Mucosa of stomach (tissue), 1 donor: ENCODE data around the gene DBN1.
A peak's percentile ranks its signal among the peaks of the same experiment; 100 is the strongest.

Experiments
- H3K27me3 ChIP-seq: one replicate; pipeline ENCODE4 v1.7.0; 2013; ENCODE audit warnings: mild to moderate bottlenecking, low read length; ENCODE audit not compliant: control insufficient read depth, insufficient read depth
- H3K36me3 ChIP-seq: one replicate; pipeline ENCODE4 v1.7.0; 2013; ENCODE audit warnings: low read length; ENCODE audit not compliant: control insufficient read depth, insufficient read depth
- H3K4me1 ChIP-seq: one replicate; pipeline ENCODE4 v1.7.0; 2013; ENCODE audit warnings: mild to moderate bottlenecking, low read length; ENCODE audit not compliant: control insufficient read depth, insufficient read depth
- H3K4me3 ChIP-seq: one replicate; pipeline ENCODE4 v1.7.0; 2013; ENCODE audit warnings: low read length
- H3K9ac ChIP-seq: one replicate; pipeline ENCODE4 v1.7.0; 2013; ENCODE audit warnings: mild to moderate bottlenecking, low read length, moderate library complexity
- H3K9me3 ChIP-seq: one replicate; pipeline ENCODE4 v1.7.0; 2013; ENCODE audit warnings: mild to moderate bottlenecking, low read length, moderate library complexity; ENCODE audit not compliant: control insufficient read depth
- donor health status: Pancreatic carcinoma.

Gene DBN1

GRCh38 chr5:177435847-177436536 is 37.4 kb downstream of the DBN1 start:
- no peak overlapping the region for H3K9ac ChIP-seq
- H3K4me3 ChIP-seq: no peak overlapping the region
- H3K27me3 ChIP-seq: no peaks in the 10 kb centered on the region
- no peaks in the 10 kb centered on the region for H3K9me3 ChIP-seq
- H3K36me3 ChIP-seq: peaks cover 19% of the 10 kb centered on the region
- H3K4me1 ChIP-seq: peaks cover 8% of the 10 kb centered on the region

DNA sequence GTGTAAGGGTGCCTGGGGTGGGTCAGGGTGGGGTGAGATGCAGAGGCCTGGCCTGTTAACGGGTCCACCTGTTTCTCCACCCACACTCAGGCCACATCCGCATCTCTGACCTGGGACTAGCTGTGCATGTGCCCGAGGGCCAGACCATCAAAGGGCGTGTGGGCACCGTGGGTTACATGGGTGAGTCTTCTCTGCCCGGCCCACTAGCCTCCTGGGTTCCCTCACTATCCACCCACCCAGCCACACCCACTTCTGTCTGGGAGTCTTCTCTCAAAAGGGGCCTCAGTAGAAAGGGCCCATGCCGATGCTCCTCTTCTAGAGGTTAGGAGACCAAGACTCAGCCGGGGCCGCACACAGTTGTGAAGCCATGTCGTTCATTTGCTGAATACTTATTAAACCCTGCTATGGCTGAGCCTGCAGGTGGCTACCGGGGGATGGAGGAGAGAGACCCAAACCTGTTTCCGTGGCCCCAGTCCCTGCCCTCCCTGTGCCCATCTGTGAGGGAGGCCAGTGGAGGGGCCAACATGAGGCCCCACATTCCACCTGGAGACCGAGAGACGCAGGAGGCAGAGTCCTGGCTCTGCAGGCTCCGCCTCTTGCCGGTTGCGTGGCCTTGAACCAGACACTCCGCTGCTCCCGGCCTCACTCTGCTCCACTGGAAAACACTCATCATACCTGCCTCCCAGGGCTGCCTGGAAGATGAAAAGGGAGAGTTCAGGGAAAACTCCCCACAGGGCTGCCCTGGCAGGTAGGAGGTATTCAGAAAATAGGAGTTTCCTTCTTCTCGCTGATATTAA is 38.3 kb downstream of the DBN1 start:
- peaks cover 9% of the 10 kb centered on the region for H3K4me1 ChIP-seq
- peaks cover 19% of the 10 kb centered on the region for H3K36me3 ChIP-seq
- no peak overlapping the region for H3K9ac ChIP-seq
- no peaks in the 10 kb centered on the region for H3K27me3 ChIP-seq
- no peaks in the 10 kb centered on the region for H3K9me3 ChIP-seq
- no peak overlapping the region for H3K4me3 ChIP-seq

DNA sequence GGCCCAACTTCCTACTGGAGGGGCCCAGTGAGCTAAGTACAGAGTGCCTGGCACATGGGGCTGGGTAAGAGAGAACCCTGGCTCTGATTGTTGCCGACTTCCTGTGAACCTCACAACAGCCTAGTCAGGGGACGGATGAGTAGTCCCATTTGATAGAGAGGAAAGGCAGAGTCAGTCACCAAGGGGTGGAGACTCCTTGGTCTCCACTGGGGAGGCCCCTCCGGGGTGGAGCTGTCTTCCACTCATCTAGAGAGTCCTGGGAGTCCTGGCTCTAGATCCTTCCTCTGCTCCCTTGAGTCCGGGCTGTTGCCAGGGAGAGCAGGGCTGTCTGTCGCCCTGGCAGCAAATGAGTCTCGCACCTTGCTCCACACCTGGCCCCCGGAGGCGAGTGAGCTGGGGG is 39.0 kb downstream of the DBN1 start:
- Histone ChIP-seq H3K9ac (no peak overlapping the region), H3K9me3 (no peaks in the 10 kb centered on the region), H3K36me3 (peaks cover 19% of the 10 kb centered on the region), H3K4me1 (peaks cover 14% of the 10 kb centered on the region), H3K27me3 (no peaks in the 10 kb centered on the region), H3K4me3 (no peak overlapping the region)

DNA sequence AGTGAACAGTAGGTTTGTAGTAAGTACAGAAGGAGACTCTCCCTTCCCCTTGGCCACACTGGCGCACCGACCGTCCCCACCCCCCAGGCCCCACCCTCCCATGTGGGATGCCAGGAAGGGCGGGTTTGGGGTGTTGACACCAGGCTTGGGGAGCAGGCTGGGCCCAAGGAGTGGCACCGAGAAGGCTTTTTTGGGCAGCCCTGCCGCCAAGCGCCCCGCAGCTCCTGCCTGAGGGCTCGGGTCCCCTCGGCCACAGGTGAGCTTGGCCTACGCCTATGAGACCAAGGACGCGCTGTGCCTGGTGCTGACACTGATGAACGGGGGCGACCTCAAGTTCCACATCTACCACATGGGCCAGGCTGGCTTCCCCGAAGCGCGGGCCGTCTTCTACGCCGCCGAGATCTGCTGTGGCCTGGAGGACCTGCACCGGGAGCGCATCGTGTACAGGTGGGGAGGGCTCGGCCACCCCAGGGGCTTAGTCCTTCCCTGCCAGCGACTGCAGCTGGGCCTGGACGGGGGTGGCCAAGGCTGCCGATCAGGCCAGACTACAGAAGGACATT is 39.7 kb downstream of the DBN1 start:
- Histone ChIP-seq H3K27me3 (no peaks in the 10 kb centered on the region), H3K9me3 (no peaks in the 10 kb centered on the region), H3K36me3 (peaks cover 19% of the 10 kb centered on the region), H3K4me1 (peaks cover 14% of the 10 kb centered on the region), H3K9ac (no peak overlapping the region), H3K4me3 (no peak overlapping the region)

GRCh38 chr5:177432839-177433657 is 40.4 kb downstream of the DBN1 start:
- peaks cover 17% of the 10 kb centered on the region for H3K4me1 ChIP-seq
- H3K4me3 ChIP-seq: no peak overlapping the region
- H3K9ac ChIP-seq: no peak overlapping the region

DNA sequence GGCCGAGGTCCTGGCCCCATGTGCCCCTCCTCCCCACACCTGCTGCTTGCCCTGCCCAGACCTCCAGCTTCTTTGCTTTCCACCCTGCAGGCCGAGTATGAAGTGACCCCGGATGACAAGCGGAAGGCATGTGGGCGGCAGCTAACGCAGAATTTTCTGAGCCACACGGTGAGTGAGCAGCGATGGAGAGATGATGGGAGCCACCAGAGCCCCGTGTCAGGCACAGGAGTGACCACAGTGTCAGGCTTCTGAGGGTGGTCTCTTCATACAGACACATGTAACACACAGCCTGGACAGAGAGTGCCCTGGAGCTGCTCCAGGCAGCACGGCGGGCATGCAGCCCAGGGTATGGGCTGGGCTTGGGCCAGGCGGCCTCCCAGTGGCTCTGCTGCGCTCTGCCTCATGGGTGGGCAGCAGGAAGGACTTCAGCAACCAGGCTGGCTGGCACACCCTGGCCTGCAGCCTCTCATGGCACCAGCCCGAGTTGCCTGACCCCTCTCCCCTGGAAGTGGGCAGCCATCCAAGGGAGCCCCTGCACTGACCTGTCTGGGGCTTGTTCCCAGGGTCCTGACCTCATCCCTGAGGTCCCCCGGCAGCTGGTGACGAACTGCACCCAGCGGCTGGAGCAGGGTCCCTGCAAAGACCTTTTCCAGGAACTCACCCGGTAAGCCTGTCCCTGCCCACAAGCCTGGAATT is 41.1 kb downstream of the DBN1 start:
- H3K4me1 ChIP-seq: peaks cover 25% of the 10 kb centered on the region
- H3K4me3 ChIP-seq: no peak overlapping the region
- no peaks in the 10 kb centered on the region for H3K9me3 ChIP-seq
- H3K36me3 ChIP-seq: peaks cover 19% of the 10 kb centered on the region
- H3K9ac ChIP-seq: no peak overlapping the region
- no peaks in the 10 kb centered on the region for H3K27me3 ChIP-seq

More at GRCh38 chr5:177432839-177433657, 40.4 kb downstream of the DBN1 start:
- H3K27me3 ChIP-seq: no peaks in the 10 kb centered on the region
- H3K36me3 ChIP-seq: peaks cover 19% of the 10 kb centered on the region
- no peaks in the 10 kb centered on the region for H3K9me3 ChIP-seq

DNA sequence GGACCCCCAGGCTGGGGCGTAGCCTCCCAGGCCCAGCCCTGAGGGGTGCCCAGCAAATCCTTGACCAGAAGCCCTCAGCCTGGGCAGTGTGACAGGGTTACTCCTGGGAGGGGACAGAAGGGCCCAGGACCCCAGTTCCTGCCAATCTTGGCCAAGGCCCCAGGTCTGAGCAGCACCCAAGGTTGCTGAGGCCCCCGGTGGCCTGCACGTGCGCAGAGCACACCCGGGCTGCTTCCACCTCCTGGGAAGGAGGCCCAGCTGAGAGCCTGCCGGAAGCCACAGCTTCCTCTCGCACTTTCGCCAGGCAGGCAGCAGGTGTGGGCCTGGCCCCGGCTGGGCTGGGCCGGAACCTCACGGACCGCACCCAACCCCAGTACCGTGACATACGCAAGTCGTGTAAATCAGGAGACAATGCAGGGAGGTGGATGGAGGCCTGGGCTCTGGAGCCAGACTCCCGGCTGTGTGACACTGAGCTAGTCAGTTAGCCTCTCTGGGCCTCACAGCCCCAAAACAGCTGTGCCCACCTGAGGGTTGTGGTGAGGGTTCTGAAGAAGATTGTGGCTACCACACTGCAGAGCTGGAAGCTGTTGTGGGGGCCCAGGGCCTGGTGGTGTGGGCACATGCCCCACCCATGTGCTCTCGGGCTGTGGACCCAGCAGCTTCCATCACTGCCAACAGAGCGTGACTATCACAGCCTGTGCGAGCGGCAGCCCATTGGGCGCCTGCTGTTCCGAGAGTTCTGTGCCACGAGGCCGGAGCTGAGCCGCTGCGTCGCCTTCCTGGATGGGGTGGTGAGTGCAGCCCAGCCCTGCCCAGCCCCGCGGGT is 41.9 kb downstream of the DBN1 start:
- Histone ChIP-seq H3K4me1 (peaks cover 28% of the 10 kb centered on the region), H3K4me3 (no peak overlapping the region), H3K36me3 (peaks cover 19% of the 10 kb centered on the region)

GRCh38 chr5:177430972-177431316 is 42.5 kb downstream of the DBN1 start:
- no peaks in the 10 kb centered on the region for H3K27me3 ChIP-seq
- H3K4me1 ChIP-seq: peaks cover 28% of the 10 kb centered on the region
- H3K4me3 ChIP-seq: no peak overlapping the region
- peaks cover 19% of the 10 kb centered on the region for H3K36me3 ChIP-seq
- H3K9me3 ChIP-seq: no peaks in the 10 kb centered on the region
- H3K9ac ChIP-seq: no peak overlapping the region

More for the DNA sequence above, 41.9 kb downstream of the DBN1 start:
- H3K9me3 ChIP-seq: no peaks in the 10 kb centered on the region
- H3K27me3 ChIP-seq: no peaks in the 10 kb centered on the region
- no peak overlapping the region for H3K9ac ChIP-seq

- Histone ChIP-seq H3K9ac (no peak overlapping the region), H3K9me3 (no peaks in the 10 kb centered on the region), H3K36me3 (peaks cover 19% of the 10 kb centered on the region), H3K4me1 (peaks cover 33% of the 10 kb centered on the region), H3K27me3 (no peaks in the 10 kb centered on the region), H3K4me3 (no peak overlapping the region)
Observed at GRCh38 chr5:177430140-177430951, 43.1 kb downstream of the DBN1 start.

GRCh38 chr5:177429248-177430040 is 44.0 kb downstream of the DBN1 start:
- Histone ChIP-seq H3K4me1 (peaks cover 37% of the 10 kb centered on the region), H3K9ac (peak overlapping the region; percentile 1)

More at GRCh38 chr5:177429248-177430040, 44.0 kb downstream of the DBN1 start:
- H3K9me3 ChIP-seq: no peaks in the 10 kb centered on the region
- H3K36me3 ChIP-seq: peaks cover 10% of the 10 kb centered on the region
- no peak overlapping the region for H3K4me3 ChIP-seq
- H3K27me3 ChIP-seq: no peaks in the 10 kb centered on the region
